HG02852 (cell line): Measurements from ENCODE around the gene GNB5.
A peak's percentile ranks its signal among the peaks of the same experiment; 100 is the strongest.
"Not testable (repeated sequence)": the region's sequence is repeated elsewhere in the genome, so short reads cannot be mapped to it uniquely, and the experiment has no call there.

Experiments
- ATAC-seq: cut with Tn5 transposase; IDR thresholded peaks from one replicate; pipeline ENCODE4 v1.9.1; 2021; ENCODE audit warnings: mild to moderate bottlenecking, moderate library complexity; ENCODE audit not compliant: unreplicated experiment

GNB5 gene

DNA sequence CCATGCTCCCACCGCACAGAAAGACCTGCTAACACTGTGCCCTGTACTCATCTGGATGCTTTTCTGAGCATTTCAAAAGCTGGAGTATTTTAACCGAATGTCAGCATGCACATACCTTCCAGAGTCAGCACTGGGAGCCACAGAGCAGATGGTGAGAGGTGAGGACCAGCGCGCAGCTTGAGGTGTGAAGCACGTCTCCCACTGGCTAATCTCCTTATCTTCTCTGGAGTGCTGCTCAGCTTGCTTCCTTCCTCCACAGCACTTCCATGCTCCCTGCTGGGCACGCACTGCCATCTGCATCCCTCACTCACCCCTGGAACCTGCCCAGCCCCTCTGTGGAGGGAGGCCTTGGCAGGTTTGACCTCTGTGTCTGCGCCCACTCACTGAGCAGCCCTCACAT is at the start of gene GNB5:
TSS of gene GNB5 (minus strand) at position 186 of the 400 bp plus-strand sequence. CDS start 6,716 bp downstream, outside the sequence.
- ATAC-seq, result no peak

- ATAC-seq, result no peak
Measured at GRCh38 chr15:52240166-52240565, 49.0 kb upstream of the GNB5 start.

- not testable (repeated sequence) for ATAC-seq
Measured at GRCh38 chr15:52238989-52239525, 47.9 kb upstream of the GNB5 start.

GRCh38 chr15:52238149-52238548 is 47.0 kb upstream of the GNB5 start:
- no peak for ATAC-seq

- ATAC-seq, result no peak
Measured at GRCh38 chr15:52236013-52236412, 44.8 kb upstream of the GNB5 start.

DNA sequence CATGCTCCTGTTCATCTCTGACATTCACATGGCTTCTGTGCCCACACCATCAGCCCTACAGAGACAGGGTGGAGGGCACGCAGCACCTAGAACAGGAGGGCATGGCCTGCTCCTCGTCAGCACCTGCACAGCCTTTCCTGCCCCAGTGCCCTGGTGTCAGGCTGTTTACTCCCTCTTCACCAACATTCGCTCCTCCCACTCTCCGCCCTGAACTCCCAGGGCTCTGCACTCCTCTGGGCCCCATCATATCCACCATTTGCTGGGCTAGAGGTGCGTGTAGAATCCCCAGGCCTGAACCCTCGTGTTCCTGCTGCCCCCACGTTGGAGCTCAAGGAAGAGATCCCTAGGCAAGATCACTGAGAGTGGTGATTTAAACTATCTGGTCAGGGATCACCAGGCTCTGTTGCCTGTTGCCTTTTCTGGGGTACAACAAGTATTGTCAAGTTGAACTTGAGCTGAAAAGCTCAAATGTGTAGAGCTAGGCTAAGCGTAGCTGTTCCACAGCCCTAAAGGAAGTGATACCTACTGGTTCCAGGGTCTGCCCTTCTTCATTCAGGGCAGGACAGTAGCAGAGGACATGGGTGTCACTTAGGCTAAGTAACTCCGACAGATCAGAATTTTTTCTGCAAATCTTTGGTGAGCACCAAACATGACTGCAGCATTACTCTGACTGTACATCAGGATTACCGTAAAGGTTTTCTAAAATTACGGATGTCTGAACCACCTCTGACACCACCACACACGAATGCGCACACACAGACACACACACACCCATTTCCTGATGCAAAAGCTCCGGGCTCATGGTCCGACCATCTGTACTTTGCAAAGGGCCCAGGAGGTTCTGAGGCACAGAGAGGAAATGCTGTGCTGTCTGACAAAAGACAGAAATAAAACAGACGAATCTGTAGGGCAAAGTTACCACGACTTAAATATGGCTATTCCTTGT is 43.7 kb upstream of the GNB5 start:
- ATAC-seq, result peak; percentile 43

- peak; percentile 35 for ATAC-seq
Measured at GRCh38 chr15:52233405-52233804, 42.2 kb upstream of the GNB5 start.

DNA sequence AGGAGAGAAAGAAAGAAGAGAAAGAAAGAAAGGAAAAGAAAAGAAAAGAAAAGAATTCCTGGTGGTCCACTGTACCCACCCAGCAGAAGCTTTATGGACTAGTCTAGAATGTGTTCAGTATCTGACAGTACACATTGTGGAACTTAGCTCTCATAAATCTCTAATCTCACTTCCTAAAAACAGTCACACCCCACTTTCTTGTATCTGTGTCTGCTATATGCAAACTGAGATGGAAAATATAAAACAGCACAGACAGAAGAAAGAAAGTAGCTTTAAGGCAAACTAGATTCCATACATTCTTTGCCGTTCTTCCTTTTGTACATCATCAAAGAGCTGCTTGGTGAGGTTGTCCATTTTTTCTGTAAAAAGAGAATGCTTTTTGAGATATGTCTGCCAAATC is 41.1 kb upstream of the GNB5 start:
- ATAC-seq, result peak; percentile 60

- ATAC-seq, result no peak
Measured at GRCh38 chr15:52230073-52230472, 38.9 kb upstream of the GNB5 start.

GRCh38 chr15:52228921-52229320 is 37.7 kb upstream of the GNB5 start:
- no peak for ATAC-seq

DNA sequence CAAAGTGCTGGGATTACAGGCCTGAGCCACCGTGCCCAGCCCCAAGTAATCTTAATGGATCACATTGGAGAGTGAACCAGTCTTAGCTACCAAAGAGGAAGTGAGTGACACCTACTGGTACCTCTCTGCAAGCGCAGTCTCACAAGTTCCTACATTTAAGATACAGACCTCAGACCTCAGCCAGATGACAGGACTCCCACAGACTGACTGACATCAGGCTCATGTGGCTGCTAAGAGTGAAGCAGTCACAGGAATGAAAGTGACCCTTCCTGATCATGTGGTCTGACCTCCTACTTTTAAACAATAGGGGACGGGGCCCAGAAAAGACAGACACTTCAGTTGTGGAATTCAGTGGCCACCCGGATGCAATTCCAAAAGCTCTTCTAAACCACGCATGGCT is 36.3 kb upstream of the GNB5 start:
- ATAC-seq, result peak; percentile 66

DNA sequence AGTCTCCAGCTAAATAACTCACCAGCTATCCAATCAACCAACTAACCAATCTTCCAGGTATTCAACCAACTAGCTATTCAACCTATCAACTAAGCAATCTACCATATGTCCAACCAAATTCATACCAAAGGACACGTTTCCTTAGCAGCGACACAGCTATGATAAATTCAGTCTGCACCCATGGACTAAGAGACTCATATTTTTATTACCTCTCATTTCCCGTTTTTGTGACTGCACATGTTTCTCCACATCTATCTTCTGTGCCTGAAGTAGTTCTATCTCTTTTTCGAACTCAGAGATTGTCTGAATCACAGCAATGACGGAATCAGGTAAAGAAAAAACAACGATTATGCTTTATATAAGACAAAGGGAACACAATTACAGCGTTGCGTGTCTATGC is 34.0 kb upstream of the GNB5 start:
- no peak for ATAC-seq

GRCh38 chr15:52224211-52224610 is 33.0 kb upstream of the GNB5 start:
- peak; percentile 47 for ATAC-seq

DNA sequence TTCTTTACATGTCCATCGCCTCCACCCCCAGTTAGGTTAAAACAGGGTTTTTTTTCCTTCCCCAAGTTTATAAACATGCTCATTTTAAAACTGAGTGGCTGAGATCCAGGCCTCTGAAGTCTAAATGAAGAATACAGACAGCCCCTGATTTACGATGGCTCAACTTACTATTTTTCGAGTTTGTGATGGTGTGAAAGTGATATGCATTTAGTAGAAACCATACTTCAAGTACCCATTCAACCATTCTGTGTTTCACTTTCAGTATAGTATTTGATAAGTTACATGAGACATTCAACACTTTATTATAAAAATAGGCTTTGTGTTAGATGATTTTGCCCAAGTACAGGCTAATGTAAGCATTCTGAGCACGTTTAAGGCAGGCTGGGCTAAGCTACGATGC is 30.5 kb upstream of the GNB5 start:
- ATAC-seq, result no peak

GRCh38 chr15:52220937-52221660 is 29.9 kb upstream of the GNB5 start:
- ATAC-seq, result no peak

DNA sequence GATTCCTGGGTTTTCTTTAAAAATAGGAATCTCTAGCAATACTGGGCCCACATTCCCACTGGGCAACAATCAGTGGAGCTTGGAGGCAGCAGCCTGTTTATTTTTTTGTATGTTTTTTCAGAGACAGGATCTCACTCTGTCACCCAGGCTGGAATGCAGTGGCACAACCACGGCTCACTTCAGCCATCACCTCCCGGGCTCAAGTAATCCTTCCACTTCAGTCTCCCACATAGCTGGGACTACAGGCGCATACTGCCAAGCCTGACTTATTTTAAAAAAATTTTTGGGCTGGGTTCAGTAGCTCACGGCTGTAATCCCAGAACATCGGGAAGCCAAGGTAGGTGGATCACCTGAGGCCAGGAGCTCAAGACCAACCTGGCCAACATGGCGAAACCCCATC is 29.1 kb upstream of the GNB5 start:
- no peak for ATAC-seq

- ATAC-seq, result no peak
Measured at GRCh38 chr15:52218816-52219215, 27.6 kb upstream of the GNB5 start.

- ATAC-seq, result no peak
Measured at GRCh38 chr15:52218371-52218770, 27.2 kb upstream of the GNB5 start.

DNA sequence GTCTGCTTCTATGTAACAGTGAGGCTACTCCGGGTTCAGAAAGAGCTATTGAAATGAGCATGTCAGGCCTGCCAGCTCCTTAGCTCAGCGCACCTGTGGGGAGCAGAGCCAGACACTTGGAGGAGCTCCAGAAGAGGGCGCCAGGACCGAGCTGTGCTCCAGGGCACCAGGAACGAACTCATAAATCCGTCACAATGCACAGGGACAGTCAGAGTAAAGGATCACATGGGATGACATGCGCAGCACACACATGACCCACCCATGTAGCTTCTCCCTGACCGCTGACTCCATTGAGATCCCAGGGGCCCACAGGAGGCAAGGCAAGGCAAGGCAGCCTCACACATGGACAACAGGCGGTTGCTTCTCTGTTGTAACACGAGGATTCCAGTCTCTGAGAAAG is 26.0 kb upstream of the GNB5 start:
- no peak for ATAC-seq

DNA sequence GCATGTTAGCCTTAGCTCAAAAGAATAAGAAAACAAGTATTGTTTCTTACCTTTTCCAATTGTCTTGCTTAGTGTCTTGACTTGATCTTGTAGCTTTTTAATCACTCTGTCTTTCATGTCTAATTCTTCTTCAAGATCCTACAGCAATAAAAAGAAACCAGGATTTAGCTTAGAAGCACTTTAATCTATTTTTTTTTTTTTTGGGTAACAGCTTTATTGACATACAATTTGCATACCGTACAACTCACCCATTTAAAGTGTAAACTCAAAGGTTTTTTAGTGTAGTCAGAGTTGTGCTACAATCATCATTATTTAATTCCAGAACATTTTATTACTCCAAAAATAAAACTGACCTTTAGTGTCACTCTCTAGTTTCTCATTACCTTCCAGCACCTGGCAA is 23.4 kb upstream of the GNB5 start:
- no peak for ATAC-seq

DNA sequence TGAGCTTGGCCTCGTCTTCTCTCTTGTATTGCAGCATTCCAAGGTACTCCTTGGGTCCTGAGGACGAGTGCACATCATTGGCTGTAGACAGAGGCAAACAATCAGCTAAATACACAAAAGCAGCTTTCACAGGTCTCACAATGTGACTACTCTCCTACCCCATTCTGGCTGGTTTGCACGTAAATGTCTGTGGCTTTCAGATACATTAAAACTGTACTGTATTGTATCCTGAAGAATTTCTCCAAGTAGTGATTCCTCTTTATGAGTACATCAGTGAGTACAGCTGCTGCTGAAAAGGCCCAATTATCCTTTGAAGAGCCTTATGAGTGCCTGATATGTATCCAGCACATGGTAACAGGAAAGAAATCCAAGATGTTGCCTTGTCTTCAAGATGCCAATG is 22.0 kb upstream of the GNB5 start:
- no peak for ATAC-seq
